Neural progenitor cell (in vitro differentiated cells): ENCODE measurements around the gene MAGEA2.
"Not testable (repeated sequence)": the region's sequence is repeated elsewhere in the genome, so short reads cannot be mapped to it uniquely, and the experiment has no call there.

ENCODE experiments used
- CTCF ChIP-seq: fragments of 200-600 bp; sonication (generic); IDR thresholded peaks from 2 replicates; pipeline ENCODE4 v1.5.1; 2017; ENCODE audit warnings: antibody characterized with exemption, mild to moderate bottlenecking
- EZH2 ChIP-seq: fragments of 200-600 bp; sonication (generic); IDR thresholded peaks from 2 replicates; pipeline ENCODE4 v1.6.1; 2017; ENCODE audit warnings: antibody characterized with exemption, mild to moderate bottlenecking, moderate library complexity

GRCh38 chrX:152706500-152706899, 47.1 kb downstream of the MAGEA2 start:
- TF ChIP-seq CTCF, EZH2: not testable (repeated sequence)
